ENCODE results near the gene NXN. TPM values are rescaled to one million over a fixed set of nuclear protein-coding genes. Genes with fewer than 3 reads are reported as not detected.
"Not testable (repeated sequence)": the region's sequence is repeated elsewhere in the genome, so short reads cannot be mapped to it uniquely, and the experiment has no call there.

NXN gene
- total RNA-seq, 1 experiment from 2014 or later = 142 TPM

GRCh38 chr17:773016-773415, 206.6 kb downstream of the NXN start:
- H3K4me3 ChIP-seq (ENCODE audit: insufficient read depth, low read depth, low read length) = no peak overlapping the region
- H3K36me3 ChIP-seq (replicated peaks; ENCODE audit: control insufficient read depth, insufficient read depth, low read length) = peaks cover 41% of the 10 kb centered on the region
- no peak for DNase-seq
- H3K27me3 ChIP-seq (ENCODE audit: control insufficient read depth, insufficient read depth, low read length) = no peaks in the 10 kb centered on the region

GRCh38 chr17:767076-767475, 212.5 kb downstream of the NXN start:
- DNase-seq = no peak
- H3K36me3 ChIP-seq (replicated peaks; ENCODE audit: control insufficient read depth, insufficient read depth, low read length) = peaks cover 26% of the 10 kb centered on the region
- no peak overlapping the region for H3K4me3 ChIP-seq (ENCODE audit: insufficient read depth, low read depth, low read length)
- H3K27me3 ChIP-seq (ENCODE audit: control insufficient read depth, insufficient read depth, low read length) = no peaks in the 10 kb centered on the region

GRCh38 chr17:760371-760770, 219.2 kb downstream of the NXN start:
- Histone ChIP-seq H3K27me3 (ENCODE audit: control insufficient read depth, insufficient read depth, low read length) (no peaks in the 10 kb centered on the region), H3K36me3 (replicated peaks; ENCODE audit: control insufficient read depth, insufficient read depth, low read length) (peaks cover 12% of the 10 kb centered on the region), H3K4me3 (ENCODE audit: insufficient read depth, low read depth, low read length) (no peak overlapping the region)
- DNase-seq = no peak

GRCh38 chr17:759964-760363, 219.6 kb downstream of the NXN start:
- Histone ChIP-seq H3K27me3 (ENCODE audit: control insufficient read depth, insufficient read depth, low read length) (no peaks in the 10 kb centered on the region), H3K36me3 (replicated peaks; ENCODE audit: control insufficient read depth, insufficient read depth, low read length) (peaks cover 12% of the 10 kb centered on the region), H3K4me3 (ENCODE audit: insufficient read depth, low read depth, low read length) (no peak overlapping the region)
- DNase-seq = no peak

GRCh38 chr17:756010-756567, 223.5 kb downstream of the NXN start:
- H3K27me3 ChIP-seq (ENCODE audit: control insufficient read depth, insufficient read depth, low read length); H3K4me3 ChIP-seq (ENCODE audit: insufficient read depth, low read depth, low read length); H3K36me3 ChIP-seq (replicated peaks; ENCODE audit: control insufficient read depth, insufficient read depth, low read length); DNase-seq: not testable (repeated sequence)

GRCh38 chr17:755319-755961, 224.1 kb downstream of the NXN start:
- H3K36me3 ChIP-seq (replicated peaks; ENCODE audit: control insufficient read depth, insufficient read depth, low read length); DNase-seq; H3K27me3 ChIP-seq (ENCODE audit: control insufficient read depth, insufficient read depth, low read length); H3K4me3 ChIP-seq (ENCODE audit: insufficient read depth, low read depth, low read length): not testable (repeated sequence)

GRCh38 chr17:753418-753817, 226.2 kb downstream of the NXN start:
- Histone ChIP-seq H3K27me3 (ENCODE audit: control insufficient read depth, insufficient read depth, low read length) (no peaks in the 10 kb centered on the region), H3K36me3 (replicated peaks; ENCODE audit: control insufficient read depth, insufficient read depth, low read length) (peaks cover 2% of the 10 kb centered on the region; the same call in 1 of the 2 replicates), H3K4me3 (ENCODE audit: insufficient read depth, low read depth, low read length) (no peak overlapping the region)
- DNase-seq = no peak

- Histone ChIP-seq H3K27me3 (ENCODE audit: control insufficient read depth, insufficient read depth, low read length) (no peaks in the 10 kb centered on the region), H3K36me3 (replicated peaks; ENCODE audit: control insufficient read depth, insufficient read depth, low read length) (peaks cover 6% of the 10 kb centered on the region)
- DNase-seq = peak; percentile 80
Measured at GRCh38 chr17:752620-753219, 226.9 kb downstream of the NXN start.

GRCh38 chr17:752002-752619, 227.5 kb downstream of the NXN start, which contains the start of gene GEMIN4:
Gene GEMIN4 (minus strand): TSS chr17:752264. CDS start chr17:752142, 122 bp downstream.
- peak; percentile 99 for DNase-seq
- Histone ChIP-seq H3K27me3 (ENCODE audit: control insufficient read depth, insufficient read depth, low read length) (no peaks in the 10 kb centered on the region), H3K36me3 (replicated peaks; ENCODE audit: control insufficient read depth, insufficient read depth, low read length) (peaks cover 12% of the 10 kb centered on the region), H3K4me3 (ENCODE audit: insufficient read depth, low read depth, low read length) (peak within 1 kb of the TSS; percentile 83)

More at GRCh38 chr17:752620-753219, 226.9 kb downstream of the NXN start:
- peak overlapping the region; percentile 83 for H3K4me3 ChIP-seq (ENCODE audit: insufficient read depth, low read depth, low read length)

GRCh38 chr17:751269-752001, 228.1 kb downstream of the NXN start:
- Histone ChIP-seq H3K4me3 (ENCODE audit: insufficient read depth, low read depth, low read length) (peak overlapping the region; percentile 83), H3K27me3 (ENCODE audit: control insufficient read depth, insufficient read depth, low read length) (no peaks in the 10 kb centered on the region), H3K36me3 (replicated peaks; ENCODE audit: control insufficient read depth, insufficient read depth, low read length) (peaks cover 16% of the 10 kb centered on the region)
- peak; percentile 66 for DNase-seq

- H3K4me3 ChIP-seq (ENCODE audit: insufficient read depth, low read depth, low read length) = no peak overlapping the region
- H3K36me3 ChIP-seq (replicated peaks; ENCODE audit: control insufficient read depth, insufficient read depth, low read length) = peaks cover 25% of the 10 kb centered on the region
- no peak for DNase-seq
- no peaks in the 10 kb centered on the region for H3K27me3 ChIP-seq (ENCODE audit: control insufficient read depth, insufficient read depth, low read length)
Measured at GRCh38 chr17:750431-751037, 229.0 kb downstream of the NXN start.

- not testable (repeated sequence) for H3K27me3 ChIP-seq (ENCODE audit: control insufficient read depth, insufficient read depth, low read length); H3K4me3 ChIP-seq (ENCODE audit: insufficient read depth, low read depth, low read length); DNase-seq
- H3K36me3 ChIP-seq (replicated peaks; ENCODE audit: control insufficient read depth, insufficient read depth, low read length) = peaks cover 33% of the 10 kb centered on the region
Measured at GRCh38 chr17:749359-749758, 230.2 kb downstream of the NXN start.
